HepG2 (cell line): Measurements from ENCODE around the gene HYDIN. TPM values are rescaled to one million over a fixed set of nuclear protein-coding genes. Genes with fewer than 3 reads are reported as not detected.
A peak's percentile ranks its signal among the peaks of the same experiment; 100 is the strongest.

ENCODE experiments used
- CBX5 ChIP-seq: sonication (generic); formaldehyde crosslinking; IDR thresholded peaks from 2 replicates; pipeline ENCODE4 v1.4.0; 2020; ENCODE audit warnings: missing genetic modification reagents, borderline replicate concordance
- CREB1 ChIP-seq, 2 experiments: fragments of 450-650 bp in 1 of 2; IDR thresholded peaks; 2 replicates each; pipeline ENCODE4 v1.6.1; 2016 to 2017; ENCODE audit warnings: control low read depth in 1 of 2, mild to moderate bottlenecking in 1 of 2, missing compliant biosample characterization in 1 of 2, missing genetic modification characterization in 1 of 2
- HDAC2 ChIP-seq: sonication (generic); formaldehyde crosslinking; IDR thresholded peaks from 2 replicates; pipeline ENCODE4 v1.4.0; 2020; ENCODE audit warnings: missing genetic modification reagents
- KDM2A ChIP-seq: sonication (generic); formaldehyde crosslinking; IDR thresholded peaks from 2 replicates; pipeline ENCODE4 v1.4.0; 2020; ENCODE audit warnings: low read depth, missing genetic modification reagents, borderline replicate concordance
- LCORL ChIP-seq, 2 experiments: fragments of 450-650 bp in 1 of 2; sonication (generic) in 1 of 2; formaldehyde crosslinking in 1 of 2; IDR thresholded peaks; 2 replicates each; pipeline versions ENCODE4 v1.5.0 to v1.6.1; 2017 to 2020; ENCODE audit warnings: antibody characterized with exemption in 1 of 2, missing genetic modification reagents in 1 of 2
- MEIS1 ChIP-seq: sonication (generic); formaldehyde crosslinking; IDR thresholded peaks from 2 replicates; pipeline ENCODE4 v1.9.0; 2021; ENCODE audit warnings: mild to moderate bottlenecking, missing genetic modification reagents, moderate library complexity, borderline replicate concordance
- MTF2 ChIP-seq: sonication (generic); formaldehyde crosslinking; IDR thresholded peaks from 2 replicates; pipeline ENCODE4 v1.5.0; 2020; ENCODE audit warnings: missing genetic modification reagents, borderline replicate concordance
- SMC3 ChIP-seq: IDR thresholded peaks from 2 replicates; pipeline ENCODE4 v1.6.1; 2011; ENCODE audit warnings: low read length, improper control_type of control experiment
- SPEN ChIP-seq: sonication (generic); formaldehyde crosslinking; IDR thresholded peaks from 2 replicates; pipeline ENCODE4 v1.5.1; 2020; ENCODE audit warnings: low read depth, mild to moderate bottlenecking, missing genetic modification reagents
- TBX3 ChIP-seq: fragments of 450-650 bp; IDR thresholded peaks from 2 replicates; pipeline ENCODE4 v1.6.1; 2017; ENCODE audit warnings: antibody characterized with exemption, mild to moderate bottlenecking, inconsistent platforms, borderline replicate concordance
- THAP7 ChIP-seq: sonication (generic); formaldehyde crosslinking; IDR thresholded peaks from 2 replicates; pipeline ENCODE4 v1.8.1; 2023; ENCODE audit warnings: mild to moderate bottlenecking, missing genetic modification reagents
- XRCC5 ChIP-seq: fragments of 200-400 bp; formaldehyde crosslinking; optimal IDR thresholded peaks from 2 replicates; pipeline ENCODE3; 2017; ENCODE audit warnings: mild to moderate bottlenecking, low read length
- ZBTB38 ChIP-seq: sonication (generic); formaldehyde crosslinking; IDR thresholded peaks from 2 replicates; pipeline ENCODE4 v1.5.1; 2020; ENCODE audit warnings: mild to moderate bottlenecking, missing genetic modification reagents
- ZBTB7B ChIP-seq: sonication (generic); formaldehyde crosslinking; IDR thresholded peaks from 2 replicates; pipeline ENCODE4 v1.4.0; 2020; ENCODE audit warnings: missing genetic modification reagents
- ZFP41 ChIP-seq: sonication (generic); formaldehyde crosslinking; IDR thresholded peaks from 2 replicates; pipeline ENCODE4 v1.4.0; 2020; ENCODE audit warnings: mild to moderate bottlenecking, missing genetic modification reagents, borderline replicate concordance
- ZMAT3 ChIP-seq: sonication (generic); formaldehyde crosslinking; conservative IDR thresholded peaks from 2 replicates; pipeline ENCODE4 v1.7.0; 2021; ENCODE audit warnings: missing genetic modification reagents
- ZNF121 ChIP-seq: sonication (generic); formaldehyde crosslinking; IDR thresholded peaks from 2 replicates; pipeline ENCODE4 v1.5.0; 2020; ENCODE audit warnings: mild to moderate bottlenecking, missing genetic modification reagents
- ZNF136 ChIP-seq: sonication (generic); formaldehyde crosslinking; IDR thresholded peaks from 2 replicates; pipeline ENCODE4 v1.8.1; 2022; ENCODE audit warnings: low read depth, mild to moderate bottlenecking, moderate library complexity, missing genetic modification reagents
- ZNF34 ChIP-seq: sonication (generic); formaldehyde crosslinking; IDR thresholded peaks from 2 replicates; pipeline ENCODE4 v1.4.0; 2020; ENCODE audit warnings: mild to moderate bottlenecking, missing genetic modification reagents, borderline replicate concordance
- ZNF350 ChIP-seq: sonication (generic); formaldehyde crosslinking; IDR thresholded peaks from 2 replicates; pipeline ENCODE4 v1.4.0; 2020; ENCODE audit warnings: mild to moderate bottlenecking, low read depth, missing genetic modification reagents, borderline replicate concordance
- ZNF441 ChIP-seq: sonication (generic); formaldehyde crosslinking; IDR thresholded peaks from 2 replicates; pipeline ENCODE4 v1.7.0; 2021; ENCODE audit warnings: missing genetic modification reagents, borderline replicate concordance
- ZNF501 ChIP-seq: sonication (generic); formaldehyde crosslinking; IDR thresholded peaks from 2 replicates; pipeline ENCODE4 v1.5.1; 2020; ENCODE audit warnings: mild to moderate bottlenecking, moderate library complexity, missing genetic modification reagents
- polyA plus RNA-seq, 8 experiments: library from polyadenylated mRNA; depleted of rRNA in 3 of 8; stranded (reverse) in 7 of 8; unstranded in 1 of 8; fragments of >200 nt; fragmentation: Illumina TruSeq in 4 of 8; extraction: Trizol in 4 of 8; gene quantifications; 2 replicates each; pipeline versions ENCODE4 v1.2.1 to v1.2.3, GENCODE V29; 2011 to 2016; ENCODE audit warnings: low read depth in 4 of 8, missing spikeins in 1 of 8, mixed read lengths in 1 of 8; ENCODE audit not compliant: insufficient read depth in 1 of 8
- total RNA-seq, 5 experiments: library from RNA; depleted of rRNA; stranded (reverse); fragments of >200 nt; fragmentation: Illumina TruSeq; extraction: Trizol; gene quantifications; 2 replicates each; pipeline ENCODE4 v1.2.3, GENCODE V29; 2016; ENCODE audit warnings: low read depth in 1 of 5
- TF ChIP-seq, protein P1 (sequence below): sonication (generic); formaldehyde crosslinking; IDR thresholded peaks from 2 replicates; pipeline ENCODE4 v1.4.0; 2020; ENCODE audit warnings: mild to moderate bottlenecking, missing genetic modification reagents, borderline replicate concordance
- TF ChIP-seq, protein P2 (sequence below): sonication (generic); formaldehyde crosslinking; conservative IDR thresholded peaks from 2 replicates; pipeline ENCODE4 v1.8.0; 2022; ENCODE audit warnings: mild to moderate bottlenecking, moderate library complexity, missing genetic modification reagents

HYDIN gene
- total and polyA plus RNA-seq, 2 of the 13 experiments (the other 11 are each of a cell fraction or from before 2014, with no cell fraction given), result not detected

DNA sequence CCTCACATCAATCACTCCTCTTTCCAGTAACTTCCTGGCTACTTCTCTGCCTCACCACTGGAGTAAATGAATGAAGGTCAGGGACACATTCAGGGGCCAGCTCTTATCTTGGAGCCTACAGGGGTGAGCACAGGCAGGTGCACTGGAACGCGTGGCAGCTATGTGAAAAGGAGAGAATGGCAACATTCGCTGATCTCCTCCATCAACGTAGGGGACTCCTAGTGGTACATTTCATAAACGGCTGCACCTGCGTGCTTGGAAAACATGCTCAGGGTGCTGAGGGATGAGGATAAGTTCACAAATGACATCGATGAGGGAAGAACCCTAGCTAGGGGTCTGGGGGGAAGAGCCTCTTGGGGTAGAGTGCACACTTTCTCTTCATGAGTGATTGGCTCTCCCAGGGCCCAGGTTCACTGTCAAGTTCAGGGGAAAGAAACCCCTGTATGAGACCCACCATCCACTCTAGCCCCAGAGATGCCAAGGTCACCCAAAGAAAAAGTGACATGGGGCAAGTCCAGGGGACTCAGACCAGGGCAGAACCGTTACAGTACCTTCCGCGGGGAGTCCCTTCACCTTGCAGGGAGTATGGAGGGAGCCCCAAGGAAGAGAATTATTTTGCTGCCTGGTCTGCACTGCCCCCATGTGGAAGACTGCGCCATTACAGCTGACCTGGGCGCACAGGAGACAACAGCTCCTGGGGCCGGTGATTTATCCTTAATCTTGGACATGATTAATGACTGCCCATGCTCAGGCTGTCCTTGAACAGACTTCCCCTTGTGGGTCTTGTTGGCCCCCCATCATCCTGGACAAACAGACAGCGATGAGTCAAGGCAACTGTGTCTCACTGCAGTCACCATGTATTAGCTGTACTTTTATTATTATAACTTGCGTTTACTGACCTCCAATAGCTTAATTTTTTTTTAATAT, 459.6 kb downstream of the HYDIN start (continued):
- peak; percentile 75; the same call in 1 of the 2 replicates for TF ChIP-seq ZFP41 (CRISPR knock-in tag)
- TF ChIP-seq, protein P1, sequence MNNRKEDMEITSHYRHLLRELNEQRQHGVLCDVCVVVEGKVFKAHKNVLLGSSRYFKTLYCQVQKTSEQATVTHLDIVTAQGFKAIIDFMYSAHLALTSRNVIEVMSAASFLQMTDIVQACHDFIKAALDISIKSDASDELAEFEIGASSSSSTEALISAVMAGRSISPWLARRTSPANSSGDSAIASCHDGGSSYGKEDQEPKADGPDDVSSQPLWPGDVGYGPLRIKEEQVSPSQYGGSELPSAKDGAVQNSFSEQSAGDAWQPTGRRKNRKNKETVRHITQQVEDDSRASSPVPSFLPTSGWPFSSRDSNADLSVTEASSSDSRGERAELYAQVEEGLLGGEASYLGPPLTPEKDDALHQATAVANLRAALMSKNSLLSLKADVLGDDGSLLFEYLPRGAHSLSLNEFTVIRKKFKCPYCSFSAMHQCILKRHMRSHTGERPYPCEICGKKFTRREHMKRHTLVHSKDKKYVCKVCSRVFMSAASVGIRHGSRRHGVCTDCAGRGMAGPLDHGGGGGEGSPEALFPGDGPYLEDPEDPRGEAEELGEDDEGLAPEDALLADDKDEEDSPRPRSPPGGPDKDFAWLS (CRISPR knock-in tag), result 0 out of 2 replicates have a peak, but pooled peaks have one; percentile 59
- TF ChIP-seq ZNF121, result 0 out of 2 replicates have a peak, but pooled peaks have one; percentile 7
- no peak for TF ChIP-seq ZNF136 (CRISPR knock-in tag)
- TF ChIP-seq XRCC5, result peak; percentile 61
- TF ChIP-seq SMC3, result peak; percentile 90
- 0 out of 2 replicates have a peak, but pooled peaks have one; percentile 60 for TF ChIP-seq ZMAT3 (CRISPR knock-in tag)
- TF ChIP-seq KDM2A (CRISPR knock-in tag), result peak; percentile 44; the same call in 1 of the 2 replicates
- 0 out of 2 replicates have a peak, but pooled peaks have one; percentile 46 for TF ChIP-seq SPEN
- TF ChIP-seq ZNF441 (CRISPR knock-in tag), result no peak
- TF ChIP-seq MEIS1 (CRISPR knock-in tag), result peak; percentile 69; the same call in 1 of the 2 replicates
- TF ChIP-seq TBX3, result no peak
- TF ChIP-seq CREB1 (IDR thresholded peaks at IDR 0.05), result no peak
- TF ChIP-seq CREB1 (CRISPR knock-in tag; IDR thresholded peaks at IDR 0.05), result no peak
- TF ChIP-seq THAP7 (CRISPR knock-in tag), result 0 out of 2 replicates have a peak, but pooled peaks have one; percentile 56
- no peak; the same call in 1 of the 2 replicates for TF ChIP-seq HDAC2
- TF ChIP-seq ZNF501, result peak; percentile 78; the same call in 1 of the 2 replicates
- TF ChIP-seq, protein P2, sequence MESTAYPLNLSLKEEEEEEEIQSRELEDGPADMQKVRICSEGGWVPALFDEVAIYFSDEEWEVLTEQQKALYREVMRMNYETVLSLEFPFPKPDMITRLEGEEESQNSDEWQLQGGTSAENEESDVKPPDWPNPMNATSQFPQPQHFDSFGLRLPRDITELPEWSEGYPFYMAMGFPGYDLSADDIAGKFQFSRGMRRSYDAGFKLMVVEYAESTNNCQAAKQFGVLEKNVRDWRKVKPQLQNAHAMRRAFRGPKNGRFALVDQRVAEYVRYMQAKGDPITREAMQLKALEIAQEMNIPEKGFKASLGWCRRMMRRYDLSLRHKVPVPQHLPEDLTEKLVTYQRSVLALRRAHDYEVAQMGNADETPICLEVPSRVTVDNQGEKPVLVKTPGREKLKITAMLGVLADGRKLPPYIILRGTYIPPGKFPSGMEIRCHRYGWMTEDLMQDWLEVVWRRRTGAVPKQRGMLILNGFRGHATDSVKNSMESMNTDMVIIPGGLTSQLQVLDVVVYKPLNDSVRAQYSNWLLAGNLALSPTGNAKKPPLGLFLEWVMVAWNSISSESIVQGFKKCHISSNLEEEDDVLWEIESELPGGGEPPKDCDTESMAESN (CRISPR knock-in tag), result 0 out of 2 replicates have a peak, but pooled peaks have one; percentile 42
- TF ChIP-seq LCORL (IDR thresholded peaks at IDR 0.05), result no peak
- peak; percentile 62 for TF ChIP-seq LCORL (CRISPR knock-in tag; IDR thresholded peaks at IDR 0.05)
- TF ChIP-seq ZBTB38 (CRISPR knock-in tag), result peak; percentile 92
- 0 out of 2 replicates have a peak, but pooled peaks have one; percentile 33 for TF ChIP-seq MTF2 (CRISPR knock-in tag)
- TF ChIP-seq ZNF34, result 0 out of 2 replicates have a peak, but pooled peaks have one; percentile 47
- peak; percentile 17; the same call in 1 of the 2 replicates for TF ChIP-seq ZBTB7B (CRISPR knock-in tag)
- 0 out of 2 replicates have a peak, but pooled peaks have one; percentile 12 for TF ChIP-seq CBX5 (CRISPR knock-in tag)
- 0 out of 2 replicates have a peak, but pooled peaks have one; percentile 37 for TF ChIP-seq ZNF350 (CRISPR knock-in tag)
